ENCODE measurements around the gene ETV6. TPM values are rescaled to one million over a fixed set of nuclear protein-coding genes. Genes with fewer than 3 reads are reported as not detected.

ETV6 gene
- total RNA-seq, 1 donor from 2014 or later: 15.2 TPM

GRCh38 chr12:11723993-11724392, 74.5 kb downstream of the ETV6 start:
- intact Hi-C loops (cut with DNase I): no loop called here
- no peak for ATAC-seq
- DNase-seq (ENCODE audit: missing footprints): no peak

- ATAC-seq (peak; percentile 62), DNase-seq (ENCODE audit: missing footprints) (no peak)
- intact Hi-C loops (cut with DNase I): no loop called here
Observed at GRCh38 chr12:11724888-11725311, 75.4 kb downstream of the ETV6 start.

DNA sequence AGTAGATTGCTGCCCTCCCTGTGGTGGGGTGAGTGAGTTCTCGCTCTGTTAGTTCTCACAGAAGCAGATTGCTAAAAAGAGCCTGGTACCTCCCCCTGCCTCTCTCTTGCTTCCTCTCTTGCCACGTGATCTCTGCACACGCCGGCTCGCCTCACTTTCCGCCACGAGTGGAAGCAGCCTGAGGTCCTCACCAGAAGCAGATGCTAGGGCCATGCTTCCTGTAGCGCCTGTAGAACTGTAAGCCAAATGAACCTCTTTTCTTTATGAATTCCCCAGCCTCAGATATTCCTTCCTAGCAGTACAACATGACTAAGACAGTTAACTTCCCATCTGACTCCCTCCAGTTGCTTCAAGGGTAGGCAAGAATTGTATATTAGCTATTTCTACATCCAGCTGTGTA, 76.2 kb downstream of the ETV6 start:
- intact Hi-C loops (cut with DNase I): no loop called here
- no peak for ATAC-seq
- no peak for DNase-seq (ENCODE audit: missing footprints)

DNA sequence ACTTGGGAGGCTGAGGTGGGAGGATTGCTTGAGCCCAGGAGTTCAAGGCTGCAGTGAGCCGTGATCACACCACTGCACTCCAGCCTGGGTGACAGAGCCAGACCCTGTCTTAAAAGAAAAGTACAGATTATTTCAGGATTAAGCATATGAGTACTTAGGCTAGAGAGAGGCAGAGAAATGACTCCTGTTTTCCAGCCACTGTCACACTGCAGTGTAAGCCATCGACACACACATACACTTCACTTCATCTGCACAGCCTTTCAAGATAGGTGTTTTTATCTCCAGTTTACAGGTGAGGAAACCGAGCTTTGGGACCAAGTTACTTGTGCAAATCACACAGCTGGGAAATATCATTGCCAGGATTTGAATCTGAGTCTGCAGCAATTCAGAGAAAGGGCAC, 77.2 kb downstream of the ETV6 start:
- no peak for DNase-seq (ENCODE audit: missing footprints)
- ATAC-seq: no peak
- intact Hi-C loops (cut with DNase I): no loop called here

DNA sequence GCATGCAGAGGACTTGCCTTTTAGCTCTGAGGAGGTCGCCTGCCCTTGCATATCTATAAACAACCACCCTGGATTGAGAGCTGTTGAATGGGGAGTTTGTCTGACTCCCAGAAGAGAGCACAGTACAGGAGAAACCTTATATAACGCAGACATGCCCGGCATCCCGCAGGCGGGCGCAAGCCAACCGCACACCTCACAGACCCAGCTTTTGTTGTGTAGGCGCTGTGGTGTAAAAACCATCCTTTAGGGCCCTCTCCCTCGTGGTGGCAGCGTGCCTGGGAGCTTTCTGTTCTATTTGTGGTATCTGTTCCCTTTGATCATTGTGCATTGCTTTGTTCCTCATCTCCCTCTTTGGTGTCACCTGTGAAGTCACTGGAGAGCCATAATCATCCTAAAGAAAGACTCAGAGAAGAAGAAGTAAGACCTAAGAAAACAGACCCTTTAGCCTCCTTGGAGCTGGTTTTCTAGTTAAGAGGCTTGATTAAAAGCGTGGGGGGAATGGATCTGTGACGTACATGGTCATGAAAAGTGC, 77.7 kb downstream of the ETV6 start:
- intact Hi-C loops (cut with DNase I): no loop called here
- no peak for ATAC-seq
- no peak for DNase-seq (ENCODE audit: missing footprints)

GRCh38 chr12:11728154-11728755, 78.8 kb downstream of the ETV6 start:
- ATAC-seq (no peak), DNase-seq (ENCODE audit: missing footprints) (no peak)
- intact Hi-C loops (cut with DNase I): no loop called here

DNA sequence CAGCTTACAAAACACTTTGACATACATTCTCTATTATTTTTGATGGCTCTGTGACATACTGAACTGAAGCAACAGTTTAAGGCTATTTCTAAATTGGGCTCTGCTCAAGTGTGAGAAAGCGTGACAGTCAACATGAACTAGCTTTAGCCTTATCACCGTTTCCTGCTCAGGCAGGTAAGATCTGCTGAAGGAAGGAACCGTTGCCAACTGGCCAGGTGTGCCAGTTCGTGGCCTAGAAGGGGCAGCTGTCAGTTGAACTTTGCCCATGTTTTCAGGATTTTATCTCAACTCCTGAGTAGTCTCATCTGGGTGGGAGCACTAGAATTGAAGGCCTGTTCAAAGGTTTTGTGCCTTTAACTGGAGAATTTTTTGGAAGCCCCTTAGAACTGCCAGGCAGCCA, 79.5 kb downstream of the ETV6 start:
- intact Hi-C loops (cut with DNase I): no loop called here
- ATAC-seq: no peak
- DNase-seq (ENCODE audit: missing footprints): no peak

DNA sequence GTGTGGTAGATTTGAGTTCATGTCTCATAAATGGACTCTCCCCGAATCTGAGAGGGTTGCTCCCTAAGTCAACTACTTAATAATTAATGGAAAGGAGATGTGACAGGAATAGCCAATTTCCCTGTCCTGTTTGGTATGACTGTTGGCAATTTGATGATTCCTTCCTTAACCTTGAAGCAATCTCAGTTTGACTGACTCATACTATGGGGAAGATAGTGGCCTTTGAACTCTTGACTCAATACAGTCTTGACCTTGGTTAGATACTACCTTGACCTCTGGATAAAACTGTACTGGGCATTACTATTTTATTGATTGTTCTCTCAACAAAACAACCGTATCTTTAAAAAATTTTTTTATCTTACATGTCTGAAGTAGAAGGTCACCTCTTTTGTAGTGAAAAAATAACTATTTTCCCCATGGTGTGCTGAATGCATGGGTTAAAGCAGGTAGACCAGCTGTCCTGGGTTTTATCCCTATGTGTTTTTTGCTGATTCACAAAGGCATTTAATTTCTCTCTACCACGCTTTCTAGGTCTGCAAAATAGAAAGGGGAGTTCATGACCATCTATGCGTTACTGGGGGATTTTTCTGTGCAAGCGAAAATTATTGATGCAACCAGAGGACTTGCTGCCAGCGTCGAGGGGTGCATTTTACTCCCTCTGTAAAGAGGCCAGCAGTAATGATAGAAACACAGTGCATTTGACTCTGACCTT, 80.1 kb downstream of the ETV6 start:
- DNase-seq (ENCODE audit: missing footprints) (no peak), ATAC-seq (no peak)
- intact Hi-C loops (cut with DNase I): no loop called here

GRCh38 chr12:11730299-11731041, 81.0 kb downstream of the ETV6 start:
- no peak for ATAC-seq
- intact Hi-C loops (cut with DNase I): no loop called here
- DNase-seq (ENCODE audit: missing footprints): no peak

DNA sequence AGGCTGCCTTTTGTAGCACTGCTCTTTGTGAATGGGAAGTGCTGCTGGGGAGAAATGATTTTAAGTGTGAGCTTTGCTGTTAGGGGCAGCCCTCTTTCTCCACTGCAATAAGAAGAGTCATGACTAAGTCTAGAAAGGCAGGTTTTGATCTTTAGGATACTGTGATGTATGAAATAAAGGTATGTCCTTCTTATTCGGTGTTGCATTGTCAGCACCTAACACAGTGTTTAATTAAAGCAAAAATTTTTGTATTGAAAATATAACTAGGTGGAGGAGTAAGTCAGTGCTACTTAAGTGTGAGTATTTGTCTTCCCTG, 81.5 kb downstream of the ETV6 start:
- no peak for ATAC-seq
- DNase-seq (ENCODE audit: missing footprints): no peak
- intact Hi-C loops (cut with DNase I): no loop called here

- intact Hi-C loops (cut with DNase I): no loop called here
- ATAC-seq: no peak
- DNase-seq (ENCODE audit: missing footprints): no peak
Observed at GRCh38 chr12:11731455-11731854, 82.0 kb downstream of the ETV6 start.

- DNase-seq (ENCODE audit: missing footprints): no peak
- no peak for ATAC-seq
- intact Hi-C loops (cut with DNase I): no loop called here
Observed at GRCh38 chr12:11732023-11732422, 82.5 kb downstream of the ETV6 start.

DNA sequence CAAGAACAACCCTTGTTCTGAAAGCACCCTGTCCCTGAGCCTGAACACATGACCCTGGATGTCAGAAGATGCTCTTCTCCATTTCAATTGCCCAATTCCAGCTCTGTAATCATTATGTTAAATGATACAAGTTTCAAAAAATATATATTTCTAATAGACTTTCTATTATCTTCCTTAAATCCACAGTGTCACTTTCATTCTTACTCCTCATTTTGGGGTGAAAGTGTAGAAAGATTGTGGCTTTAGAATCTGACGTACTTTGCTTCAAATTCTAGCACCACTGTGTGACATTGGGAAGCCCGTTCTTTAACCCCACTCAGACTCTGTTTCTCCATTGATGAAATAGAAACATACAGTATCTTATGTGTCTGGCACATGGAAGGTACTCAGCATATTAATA, 83.2 kb downstream of the ETV6 start:
- intact Hi-C loops (cut with DNase I): no loop called here
- DNase-seq (ENCODE audit: missing footprints): no peak
- no peak for ATAC-seq

- DNase-seq (ENCODE audit: missing footprints) (no peak), ATAC-seq (no peak)
- intact Hi-C loops (cut with DNase I): no loop called here
Observed at GRCh38 chr12:11734580-11735180, 85.2 kb downstream of the ETV6 start.

GRCh38 chr12:11738450-11738849, 89.0 kb downstream of the ETV6 start:
- ATAC-seq: no peak
- intact Hi-C loops (cut with DNase I): no loop called here

DNA sequence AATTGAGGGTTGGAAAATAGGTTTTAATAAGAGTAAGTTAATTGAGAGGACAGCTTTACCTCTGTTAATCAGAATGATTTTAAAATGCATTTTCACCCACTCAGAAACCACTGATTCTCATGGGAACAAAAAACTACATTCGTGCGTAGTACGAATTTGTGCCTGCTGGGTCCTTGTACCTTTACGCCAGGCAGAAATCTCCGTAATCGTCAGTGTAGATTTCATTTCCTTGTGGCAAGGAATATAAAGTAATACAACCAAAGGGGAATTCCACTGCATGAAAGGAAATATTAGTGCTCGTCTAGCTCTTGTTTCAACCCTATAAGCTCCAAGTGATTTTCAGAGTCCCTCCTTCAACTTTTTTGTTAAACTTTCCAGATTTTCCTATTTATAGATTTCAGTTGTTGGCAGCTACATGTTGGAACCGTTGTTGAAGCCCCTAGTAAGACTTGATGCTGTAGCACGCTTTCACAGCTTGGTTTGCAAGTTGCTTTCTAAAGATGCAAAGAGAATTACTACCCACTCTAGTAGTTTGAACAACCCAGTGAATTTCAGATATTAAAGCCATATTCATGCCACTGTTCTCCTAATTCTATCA, 90.6 kb downstream of the ETV6 start:
- intact Hi-C loops (cut with DNase I): no loop called here
- DNase-seq (ENCODE audit: missing footprints) (no peak), ATAC-seq (no peak)

More at GRCh38 chr12:11738450-11738849, 89.0 kb downstream of the ETV6 start:
- no peak for DNase-seq (ENCODE audit: missing footprints)

DNA sequence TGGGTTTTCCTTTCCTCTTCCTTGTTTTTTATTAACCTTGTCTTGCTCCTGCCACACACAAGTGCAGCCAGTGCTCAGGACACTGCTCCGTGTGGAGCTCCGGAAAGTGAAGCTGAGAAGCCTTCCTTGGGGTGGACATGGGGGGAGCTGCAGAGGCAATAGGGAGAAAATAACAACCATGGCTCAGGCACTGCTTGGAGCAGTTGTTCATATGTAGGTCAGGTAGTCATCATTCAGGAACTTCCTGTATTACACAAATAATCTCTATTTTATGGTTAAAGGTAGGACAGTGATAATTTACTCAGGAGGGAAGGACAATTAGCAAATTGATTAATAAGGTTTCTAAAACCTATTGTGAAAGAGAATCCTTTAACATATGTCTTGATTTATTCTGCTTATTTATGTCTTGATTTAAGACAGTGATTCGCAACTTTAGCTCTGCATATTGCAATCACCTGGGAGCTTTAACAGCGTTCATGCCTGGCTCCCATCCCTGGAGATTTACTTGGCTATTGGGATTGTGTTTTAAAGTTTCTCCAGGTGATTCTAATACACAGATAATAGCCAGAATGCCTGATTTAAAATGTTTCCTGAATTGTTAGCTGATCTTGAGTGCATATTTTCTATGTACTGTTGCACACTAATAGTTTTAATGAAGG, 92.1 kb downstream of the ETV6 start:
- ATAC-seq: no peak
- no peak for DNase-seq (ENCODE audit: missing footprints)
- intact Hi-C loops (cut with DNase I): no loop called here

- no peak for ATAC-seq
- intact Hi-C loops (cut with DNase I): no loop called here
- no peak for DNase-seq (ENCODE audit: missing footprints)
Observed at GRCh38 chr12:11743423-11744409, 94.2 kb downstream of the ETV6 start.
